Mesendoderm (in vitro differentiated cells): Measurements from ENCODE around the gene SERHL2.
"Not testable (repeated sequence)": the region's sequence is repeated elsewhere in the genome, so short reads cannot be mapped to it uniquely, and the experiment has no call there.

ENCODE experiments used
- DNase-seq: peaks from one replicate; pipeline ENCODE4 v3.0.0; 2013
- H2AK5ac ChIP-seq: 2 replicates; pipeline ENCODE4 v1.6.1; 2013; ENCODE audit warnings: low read length, inconsistent platforms
- H2BK120ac ChIP-seq: 2 replicates; pipeline ENCODE4 v1.6.1; 2013; ENCODE audit warnings: low read depth, mild to moderate bottlenecking, low read length, moderate library complexity, mixed read lengths
- H2BK15ac ChIP-seq: replicated peaks from 2 replicates; pipeline ENCODE4 v1.6.1; 2013; ENCODE audit warnings: low read depth, mild to moderate bottlenecking, moderate library complexity
- H2BK5ac ChIP-seq: 2 replicates; pipeline ENCODE4 v1.6.1; 2013; ENCODE audit warnings: low read length, inconsistent platforms
- H3K18ac ChIP-seq: 2 replicates; pipeline ENCODE4 v1.6.1; 2013; ENCODE audit warnings: mild to moderate bottlenecking, low read length, mixed read lengths
- H3K23ac ChIP-seq: one replicate; pipeline ENCODE4 v1.6.1; 2013; ENCODE audit warnings: low read length
- H3K27ac ChIP-seq: 2 replicates; pipeline ENCODE4 v1.5.1; 2013; ENCODE audit warnings: low read depth, mild to moderate bottlenecking, inconsistent platforms, low read length, moderate library complexity
- H3K27me3 ChIP-seq: 2 replicates; pipeline ENCODE4 v1.6.1; 2013; ENCODE audit warnings: low read length, control low read depth, mild to moderate bottlenecking, inconsistent platforms; ENCODE audit not compliant: insufficient read depth, poor library complexity
- H3K36me3 ChIP-seq: 2 replicates; pipeline ENCODE4 v1.6.1; 2013; ENCODE audit warnings: low read length, inconsistent platforms; ENCODE audit not compliant: control insufficient read depth, insufficient read depth
- H3K4ac ChIP-seq: one replicate; pipeline ENCODE4 v1.6.1; 2013; ENCODE audit warnings: low read depth, mild to moderate bottlenecking, low read length, moderate library complexity
- H3K4me1 ChIP-seq: 2 replicates; pipeline ENCODE4 v1.6.1; 2013; ENCODE audit warnings: low read depth, low read length, inconsistent platforms; ENCODE audit not compliant: control insufficient read depth
- H3K4me2 ChIP-seq: 2 replicates; pipeline ENCODE4 v1.6.1; 2013; ENCODE audit warnings: low read length
- H3K4me3 ChIP-seq: 2 replicates; pipeline ENCODE4 v1.5.1; 2013; ENCODE audit warnings: mild to moderate bottlenecking, low read length
- H3K56ac ChIP-seq: one replicate; pipeline ENCODE4 v1.6.1; 2013; ENCODE audit warnings: low read length
- H3K79me1 ChIP-seq: 2 replicates; pipeline ENCODE4 v1.6.1; 2013; ENCODE audit warnings: low read length, inconsistent platforms
- H3K79me2 ChIP-seq: 2 replicates; pipeline ENCODE4 v1.6.1; 2013; ENCODE audit warnings: mild to moderate bottlenecking, low read length; ENCODE audit not compliant: control insufficient read depth, insufficient read depth
- H3K9ac ChIP-seq: 2 replicates; pipeline ENCODE4 v1.6.1; 2013; ENCODE audit warnings: low read length, inconsistent platforms
- H4K5ac ChIP-seq: one replicate; pipeline ENCODE4 v1.6.1; 2013; ENCODE audit warnings: low read length
- H4K8ac ChIP-seq: one replicate; pipeline ENCODE4 v1.6.1; 2013; ENCODE audit warnings: low read depth, mild to moderate bottlenecking, control low read depth, low read length, moderate library complexity
- WGBS: extraction: QIAGEN DNeasy Blood & Tissue Kit; methylation state at CpG from one replicate; pipeline ENCODE4 v1.1.7; 2013; ENCODE audit warnings: low lambda C conversion rate, missing lambda C conversion rate; ENCODE audit not compliant: insufficient coverage; ENCODE audit errors: extremely low coverage; 5-methylcytosine and 5-hydroxymethylcytosine counted together

The SERHL2 gene

GRCh38 chr22:42567950-42568349 lies 14.2 kb downstream of the SERHL2 start:
- not testable (repeated sequence) for H3K4me3 ChIP-seq, H2AK5ac ChIP-seq, H3K79me2 ChIP-seq, H3K9ac ChIP-seq, H3K27me3 ChIP-seq, H2BK15ac ChIP-seq, DNase-seq, H3K23ac ChIP-seq, H3K4me2 ChIP-seq, H3K4me1 ChIP-seq, H4K8ac ChIP-seq, H3K56ac ChIP-seq, H2BK5ac ChIP-seq, H4K5ac ChIP-seq, H3K18ac ChIP-seq, H3K4ac ChIP-seq, H3K79me1 ChIP-seq, H3K27ac ChIP-seq, H3K36me3 ChIP-seq, H2BK120ac ChIP-seq
- no CpG with 5 or more reads among the region's 6 CpGs for WGBS

DNA sequence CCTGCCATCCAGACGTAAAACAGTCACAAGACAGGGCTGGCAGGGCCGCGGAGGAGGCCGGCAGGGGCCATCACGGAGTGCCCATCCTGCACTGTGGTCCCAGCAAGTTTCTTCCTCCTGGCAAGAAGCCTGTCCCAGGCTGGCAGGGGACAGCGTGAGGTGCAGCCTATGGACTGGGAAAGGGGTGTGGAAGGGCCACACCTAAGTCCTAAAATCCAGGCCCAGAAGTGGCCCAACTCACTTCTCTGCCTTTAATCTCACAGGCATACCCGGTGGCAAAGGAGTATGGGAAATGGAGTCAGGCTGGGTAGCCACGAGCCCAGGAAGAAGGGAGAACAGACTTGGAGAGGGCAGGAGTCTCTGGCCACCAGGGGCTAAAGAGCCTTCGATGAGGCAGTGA lies 16.8 kb downstream of the SERHL2 start:
- not testable (repeated sequence) for H4K8ac ChIP-seq, H3K4me3 ChIP-seq, H3K4me2 ChIP-seq, H3K18ac ChIP-seq, H2BK5ac ChIP-seq, H3K27ac ChIP-seq, H3K79me2 ChIP-seq, H3K23ac ChIP-seq, H3K36me3 ChIP-seq, H3K27me3 ChIP-seq, H2BK120ac ChIP-seq, H3K79me1 ChIP-seq, H3K4me1 ChIP-seq, H3K4ac ChIP-seq, H2AK5ac ChIP-seq, H4K5ac ChIP-seq, H2BK15ac ChIP-seq, H3K9ac ChIP-seq
- no CpG with 5 or more reads among the region's 9 CpGs for WGBS
- peak; percentile 36 for DNase-seq
- peak overlapping the region; percentile 15 for H3K56ac ChIP-seq

DNA sequence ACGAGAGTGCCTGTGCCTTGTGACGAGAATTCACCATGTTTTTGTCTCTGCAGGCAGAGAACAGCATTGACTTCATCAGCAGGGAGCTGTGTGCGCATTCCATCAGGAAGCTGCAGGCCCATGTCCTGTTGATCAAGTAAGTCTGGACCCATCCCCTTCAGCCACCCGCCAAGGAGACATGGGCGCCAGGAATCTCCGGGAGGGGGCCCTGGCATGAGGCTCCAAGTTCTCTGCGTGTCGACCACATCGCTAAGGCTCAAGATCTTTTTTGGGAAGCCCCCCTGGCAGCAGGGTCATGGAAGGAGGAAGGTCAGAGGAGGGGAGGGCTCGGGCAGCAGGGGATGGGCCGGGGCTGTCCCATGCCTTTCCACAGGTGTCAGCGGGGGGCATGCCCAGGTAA lies 17.3 kb downstream of the SERHL2 start:
- H3K56ac ChIP-seq, H3K4me1 ChIP-seq, H3K27ac ChIP-seq, H4K8ac ChIP-seq, H2BK15ac ChIP-seq, H3K27me3 ChIP-seq, H2BK5ac ChIP-seq, H4K5ac ChIP-seq, H3K4ac ChIP-seq, H3K36me3 ChIP-seq, DNase-seq, H3K79me2 ChIP-seq, H3K4me2 ChIP-seq, H3K18ac ChIP-seq, H3K4me3 ChIP-seq, H2AK5ac ChIP-seq, H3K23ac ChIP-seq, H3K79me1 ChIP-seq, H3K9ac ChIP-seq, H2BK120ac ChIP-seq: not testable (repeated sequence)
- WGBS: no CpG with 5 or more reads among the region's 12 CpGs

DNA sequence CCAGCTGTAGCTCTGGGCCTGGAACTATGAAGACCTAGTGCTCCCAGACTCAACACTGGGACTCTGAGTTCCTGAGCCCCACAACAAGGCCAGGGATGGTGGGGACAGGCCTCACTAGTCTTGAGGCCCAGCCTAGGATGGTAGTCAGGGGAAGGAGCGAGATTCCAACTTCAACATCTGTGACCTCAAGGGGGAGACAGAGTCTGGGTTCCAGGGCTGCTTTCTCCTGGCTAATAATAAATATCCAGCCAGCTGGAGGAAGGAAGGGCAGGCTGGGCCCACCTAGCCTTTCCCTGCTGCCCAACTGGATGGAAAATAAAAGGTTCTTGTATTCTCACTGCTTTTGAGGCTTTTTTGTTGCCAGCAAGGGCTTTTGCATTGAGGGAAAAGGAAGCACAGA lies 20.3 kb downstream of the SERHL2 start:
- H3K79me2 ChIP-seq, H2AK5ac ChIP-seq, H2BK15ac ChIP-seq, H3K4me1 ChIP-seq, H3K18ac ChIP-seq, H4K5ac ChIP-seq, H3K4ac ChIP-seq, H3K79me1 ChIP-seq, H3K4me2 ChIP-seq, H3K36me3 ChIP-seq, H3K56ac ChIP-seq, H2BK120ac ChIP-seq, H3K27ac ChIP-seq, H3K9ac ChIP-seq, H3K4me3 ChIP-seq, DNase-seq, H3K27me3 ChIP-seq, H3K23ac ChIP-seq, H2BK5ac ChIP-seq, H4K8ac ChIP-seq: not testable (repeated sequence)
- no CpG with 5 or more reads among the region's 1 CpG for WGBS

DNA sequence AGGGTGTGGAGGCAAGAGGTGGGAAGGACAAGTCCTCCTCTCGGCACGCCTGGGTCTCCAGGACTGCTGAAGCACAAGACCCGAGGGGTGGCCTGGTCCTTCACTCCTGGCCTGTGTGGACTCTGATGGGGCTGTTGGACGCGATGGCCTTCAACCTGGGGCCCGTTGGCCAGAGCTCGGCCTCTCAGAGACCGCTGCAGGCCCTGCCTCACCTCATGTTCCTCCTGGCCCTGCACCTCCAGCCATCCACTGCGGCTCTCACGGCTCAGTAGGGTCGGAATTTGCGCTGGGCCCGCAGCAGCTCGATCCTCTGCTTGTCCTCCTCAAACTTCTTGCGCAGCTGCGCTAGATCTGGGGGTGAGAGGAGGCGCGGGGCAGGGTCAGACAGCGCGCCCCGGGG lies 20.7 kb downstream of the SERHL2 start:
- not testable (repeated sequence) for H3K36me3 ChIP-seq, H3K79me1 ChIP-seq, H3K4me2 ChIP-seq, H3K18ac ChIP-seq, H2BK15ac ChIP-seq, H3K79me2 ChIP-seq, H3K27ac ChIP-seq, H2BK120ac ChIP-seq, H3K23ac ChIP-seq, DNase-seq, H2AK5ac ChIP-seq, H3K4ac ChIP-seq, H2BK5ac ChIP-seq, H3K56ac ChIP-seq, H4K5ac ChIP-seq, H3K27me3 ChIP-seq, H3K9ac ChIP-seq, H4K8ac ChIP-seq, H3K4me3 ChIP-seq, H3K4me1 ChIP-seq
- WGBS: no CpG with 5 or more reads among the region's 21 CpGs

- not testable (repeated sequence) for H2BK15ac ChIP-seq, H3K4me3 ChIP-seq, H2BK120ac ChIP-seq, H3K4me1 ChIP-seq, DNase-seq, H3K4ac ChIP-seq, H3K79me2 ChIP-seq, H3K79me1 ChIP-seq, H3K27me3 ChIP-seq, H3K23ac ChIP-seq, H3K56ac ChIP-seq, H3K27ac ChIP-seq, H4K5ac ChIP-seq, H3K36me3 ChIP-seq, H3K4me2 ChIP-seq, H3K18ac ChIP-seq, H2BK5ac ChIP-seq, H3K9ac ChIP-seq, H2AK5ac ChIP-seq, H4K8ac ChIP-seq
- WGBS: no CpG with 5 or more reads among the region's 30 CpGs
Measured at GRCh38 chr22:42575996-42576574, 22.3 kb downstream of the SERHL2 start.
